ENCODE results near the gene B4GALT4. TPM values are rescaled to one million over a fixed set of nuclear protein-coding genes. Genes with fewer than 3 reads are reported as not detected.

Gene B4GALT4
- 32.6 and 56.8 TPM in 2 replicates for total RNA-seq

GRCh38 chr3:119240591-119241434, at the start of gene B4GALT4:
Gene B4GALT4 (minus strand): TSS chr3:119240878. CDS start chr3:119230099, 10,779 bp downstream.

GRCh38 chr3:119173325-119173724, 67.4 kb downstream of the B4GALT4 start, which contains the start of gene UPK1B:
Gene UPK1B (plus strand): TSS chr3:119173598. CDS start chr3:119186742, 13,144 bp downstream.

Other genes with a start within 250 kb of the B4GALT4 start
- gene IGSF11, start 206.0 kb downstream of the B4GALT4 start, total RNA-seq, result under 0.01 TPM in 1 of 2 replicates, not detected in the other
- gene TEX55, start 94.7 kb downstream of the B4GALT4 start, total RNA-seq, result not detected in 2 replicates
- gene UPK1B, start 67.3 kb downstream of the B4GALT4 start, total RNA-seq, result 0.06 and 0.40 TPM in 2 replicates
- 6.7 and 9.1 TPM in 2 replicates for gene ARHGAP31, start 53.5 kb upstream of the B4GALT4 start, total RNA-seq
- 47.7 and 50.1 TPM in 2 replicates for gene TMEM39A, start 222.7 kb upstream of the B4GALT4 start, total RNA-seq
- 21.1 and 21.8 TPM in 2 replicates for gene POGLUT1, start 228.1 kb upstream of the B4GALT4 start, total RNA-seq